HepG2 (cell line): ENCODE measurements around the gene PAEP. TPM values are rescaled to one million over a fixed set of nuclear protein-coding genes. Genes with fewer than 3 reads are reported as not detected.

Source experiments
- ATAC-seq: fragments of 200-7000 bp; cut with Tn5 transposase; 3 replicates; pipeline ENCODE4 v1.9.1; 2020; ENCODE audit warnings: mild to moderate bottlenecking, moderate library complexity
- BruUV-seq: library from RNA; stranded (reverse); fragments of 400-500 nt; replicated peaks from 2 replicates; lab custom pipeline; 2021; lab: Mats Ljungman, UMichigan
- CTCF ChIA-PET: fragments of 300-600 bp; formaldehyde crosslinking; extraction: SDS; loops from one replicate; lab custom pipeline; 2021; ENCODE audit warnings: low total read pairs, inconsistent platforms, low intra/inter-chr PET ratio; lab: Yijun Ruan, JAX
- POLR2A ChIA-PET: fragments of 350-600 bp; sonication (Branson Sonifier 250); formaldehyde crosslinking; loops from one replicate; lab custom pipeline; 2020; ENCODE audit warnings: antibody characterized with exemption, inconsistent platforms; lab: Yijun Ruan, JAX
- DNase-seq: peaks from one replicate; pipeline ENCODE4 v3.0.0-alpha.2; 2015; ENCODE audit warnings: low spot score
- FAIRE-seq: peaks from 3 replicates; lab custom pipeline; 2011; peaks lifted over from hg19 to GRCh38; lab: Jason Lieb, UNC
- H2AFZ ChIP-seq: one replicate; pipeline ENCODE4 v1.6.1; 2011; ENCODE audit warnings: low read length, inconsistent platforms
- H3K27ac ChIP-seq: fragments of 300-600 bp; 3 replicates; pipeline ENCODE4 v1.8.0; 2011; ENCODE audit warnings: mixed run types, mild to moderate bottlenecking, mixed read lengths, low read length, inconsistent platforms; ENCODE audit not compliant: insufficient read depth; ENCODE audit errors: extremely low read length
- H3K27me3 ChIP-seq, 2 experiments: fragments of 200-600 bp in 1 of 2; 2 replicates in 1 of 2; 3 replicates in 1 of 2; pipeline versions ENCODE4 v1.6.0 to v1.8.0; 2011; ENCODE audit warnings: low read length in 2 of 2, mild to moderate bottlenecking in 2 of 2, moderate library complexity in 2 of 2, inconsistent platforms in 1 of 2; ENCODE audit not compliant: insufficient read depth in 2 of 2, control insufficient read depth in 1 of 2
- H3K36me3 ChIP-seq, 2 experiments: fragments of 200-600 bp in 1 of 2; replicated peaks in 1 of 2; 2 replicates in 1 of 2; 3 replicates in 1 of 2; pipeline versions ENCODE4 v1.5.1 to v1.8.0; 2011; ENCODE audit warnings: low read length in 2 of 2, inconsistent platforms in 1 of 2; ENCODE audit not compliant: insufficient read depth in 2 of 2, control insufficient read depth in 1 of 2
- H3K4me1 ChIP-seq: 2 replicates; pipeline ENCODE4 v1.5.1; 2012; ENCODE audit warnings: low read length, inconsistent platforms; ENCODE audit not compliant: insufficient read depth
- H3K4me2 ChIP-seq: 2 replicates; pipeline ENCODE4 v1.6.0; 2011; ENCODE audit warnings: low read depth, low read length, inconsistent platforms
- H3K4me3 ChIP-seq, 3 experiments: fragments of 200-600 bp in 1 of 3; sonication (generic), shearing (Covaris generic) in 1 of 3; replicated peaks in 1 of 3; 2 replicates each; pipeline ENCODE4 v1.5.1; 2011 to 2016; ENCODE audit warnings: low read length in 3 of 3, inconsistent platforms in 2 of 3, low read depth in 2 of 3, mild to moderate bottlenecking in 2 of 3, control low read depth in 1 of 3, mixed read lengths in 1 of 3; ENCODE audit not compliant: insufficient read depth in 1 of 3
- H3K79me2 ChIP-seq: one replicate; pipeline ENCODE4 v1.6.1; 2011; ENCODE audit warnings: low read length, inconsistent platforms; ENCODE audit not compliant: insufficient read depth
- H3K9ac ChIP-seq: 2 replicates; pipeline ENCODE4 v1.6.0; 2011; ENCODE audit warnings: mild to moderate bottlenecking, low read depth, low read length, inconsistent platforms; ENCODE audit not compliant: insufficient read depth
- H3K9me3 ChIP-seq: 2 replicates; pipeline ENCODE4 v1.5.1; 2012; ENCODE audit warnings: mild to moderate bottlenecking, low read length
- H4K20me1 ChIP-seq: 2 replicates; pipeline ENCODE4 v1.6.0; 2011; ENCODE audit warnings: inconsistent platforms, mild to moderate bottlenecking, low read length, moderate library complexity; ENCODE audit not compliant: insufficient read depth
- JARID2 ChIP-seq: sonication (generic); formaldehyde crosslinking; IDR thresholded peaks from 2 replicates; pipeline ENCODE4 v1.8.1; 2023; ENCODE audit warnings: missing genetic modification reagents, inconsistent platforms; ENCODE audit not compliant: insufficient replicate concordance
- MLXIP ChIP-seq: sonication (generic); formaldehyde crosslinking; IDR thresholded peaks from 2 replicates; pipeline ENCODE4 v1.9.0; 2021; ENCODE audit warnings: missing genetic modification reagents, borderline replicate concordance
- ONECUT2 ChIP-seq: sonication (generic); formaldehyde crosslinking; IDR thresholded peaks from 2 replicates; pipeline ENCODE4 v1.4.0; 2020; ENCODE audit warnings: missing genetic modification reagents
- PLRG1 ChIP-seq: fragments of 450-650 bp; conservative IDR thresholded peaks from 2 replicates; pipeline ENCODE4 v1.6.1; 2016
- SP2 ChIP-seq: sonication (generic); formaldehyde crosslinking; IDR thresholded peaks from 2 replicates; pipeline ENCODE4 v1.5.1; 2020; ENCODE audit warnings: mild to moderate bottlenecking, missing genetic modification reagents
- ZNF124 ChIP-seq: sonication (generic); formaldehyde crosslinking; IDR thresholded peaks from 2 replicates; pipeline ENCODE4 v1.4.0; 2020; ENCODE audit warnings: missing genetic modification reagents
- ZNF674 ChIP-seq: sonication (generic); formaldehyde crosslinking; IDR thresholded peaks from 2 replicates; pipeline ENCODE4 v1.5.0; 2020; ENCODE audit warnings: low read depth, mild to moderate bottlenecking, missing genetic modification reagents
- ZNF746 ChIP-seq: sonication (generic); formaldehyde crosslinking; IDR thresholded peaks from 2 replicates; pipeline ENCODE4 v1.8.0; 2022; ENCODE audit warnings: mild to moderate bottlenecking, missing genetic modification reagents
- WGBS: methylation state at CpG from one replicate; pipeline ENCODE4 v1.1.6; 2017; ENCODE audit warnings: low lambda C conversion rate; 5-methylcytosine and 5-hydroxymethylcytosine counted together
- in situ Hi-C: cut with HindIII; loops from 2 replicates; pipeline ENCODE4 v1.10.0; 2017; ENCODE audit warnings: low pct_unique_long_range_greater_than_20kb; ENCODE audit not compliant: extremely low pct_ligation_motif_present
- intact Hi-C: fragments of 100-400 bp; cut with micrococcal nuclease; formaldehyde crosslinking; loops from one replicate; pipeline ENCODE4 v1.10.0; 2022; ENCODE audit not compliant: unreplicated experiment
- polyA plus RNA-seq, 8 experiments: library from polyadenylated mRNA; depleted of rRNA in 3 of 8; stranded (reverse) in 7 of 8; unstranded in 1 of 8; fragments of >200 nt; fragmentation: Illumina TruSeq in 4 of 8; extraction: Trizol in 4 of 8; gene quantifications; 2 replicates each; pipeline versions ENCODE4 v1.2.1 to v1.2.3, GENCODE V29; 2011 to 2016; ENCODE audit warnings: low read depth in 4 of 8, missing spikeins in 1 of 8, mixed read lengths in 1 of 8; ENCODE audit not compliant: insufficient read depth in 1 of 8
- total RNA-seq, 5 experiments: library from RNA; depleted of rRNA; stranded (reverse); fragments of >200 nt; fragmentation: Illumina TruSeq; extraction: Trizol; gene quantifications; 2 replicates each; pipeline ENCODE4 v1.2.3, GENCODE V29; 2016; ENCODE audit warnings: low read depth in 1 of 5
- TF ChIP-seq, protein P1 (sequence below): sonication (generic); formaldehyde crosslinking; IDR thresholded peaks from 2 replicates; pipeline ENCODE4 v1.5.0; 2020; ENCODE audit warnings: mild to moderate bottlenecking, low read depth, missing genetic modification reagents, borderline replicate concordance
- TF ChIP-seq, protein P2 (sequence below): sonication (generic); formaldehyde crosslinking; IDR thresholded peaks from 2 replicates; pipeline ENCODE4 v1.5.1; 2020; ENCODE audit warnings: mild to moderate bottlenecking, moderate library complexity, missing genetic modification reagents

Gene PAEP
- total and polyA plus RNA-seq, 2 of the 13 experiments (the other 11 are each of a cell fraction or from before 2014, with no cell fraction given) = 0.75 to 10.8 TPM

- Histone ChIP-seq H4K20me1 (no peaks in the 10 kb centered on the region), H3K4me3 (no peak overlapping the region), H3K27me3 (peaks cover 8 to 51% of the 10 kb centered on the region in 2 experiments), H3K27ac (no peak overlapping the region), H3K4me1 (peaks cover 9% of the 10 kb centered on the region), H3K9me3 (no peaks in the 10 kb centered on the region), H3K9ac (no peak overlapping the region), H3K79me2 (no peaks in the 10 kb centered on the region), H2AFZ (no peak overlapping the region), H3K36me3 (no peaks in the 10 kb centered on the region)
- CTCF ChIA-PET = no interaction called here
- WGBS = 58% methylated on average over 9 of the region's 31 CpGs
- intact Hi-C loops = no loop called here
- POLR2A ChIA-PET = no interaction called here
- DNase-seq = no peak
- no TSS peak for BruUV-seq
- TF ChIP-seq ONECUT2 (CRISPR knock-in tag) = no peak
- no peak for TF ChIP-seq SP2 (CRISPR knock-in tag)
- no peak for TF ChIP-seq ZNF674 (CRISPR knock-in tag)
- no peak for TF ChIP-seq ZNF746 (CRISPR knock-in tag)
- TF ChIP-seq, all 625 proteins: peak for 0
- H3K4me2 ChIP-seq = no peak overlapping the region
- ATAC-seq (no peak), FAIRE-seq (no peak)
- in situ Hi-C loops = no loop called here
These were observed 36.1 kb upstream of the PAEP start for GRCh38 chr9:135525241-135526088.

GRCh38 chr9:135526089-135526729 lies 35.3 kb upstream of the PAEP start:
- no peak overlapping the region for H3K9ac ChIP-seq
- no peaks in the 10 kb centered on the region for H3K36me3 ChIP-seq
- H3K4me3 ChIP-seq = no peak overlapping the region
- H3K27ac ChIP-seq = no peak overlapping the region
- FAIRE-seq = no peak
- ChIA-PET CTCF (no interaction called here), POLR2A (no interaction called here)
- BruUV-seq = no TSS peak
- 19% methylated on average over 5 of the region's 11 CpGs for WGBS
- intact Hi-C loops = no loop called here
- in situ Hi-C loops = no loop called here
- H4K20me1 ChIP-seq = no peaks in the 10 kb centered on the region
- TF ChIP-seq, protein P1, sequence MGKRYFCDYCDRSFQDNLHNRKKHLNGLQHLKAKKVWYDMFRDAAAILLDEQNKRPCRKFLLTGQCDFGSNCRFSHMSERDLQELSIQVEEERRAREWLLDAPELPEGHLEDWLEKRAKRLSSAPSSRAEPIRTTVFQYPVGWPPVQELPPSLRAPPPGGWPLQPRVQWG (CRISPR knock-in tag) = no peak
- TF ChIP-seq MLXIP (CRISPR knock-in tag) (no peak), ZNF124 (no peak), JARID2 (CRISPR knock-in tag) (no peak), PLRG1 (no peak)
- TF ChIP-seq, protein P2, sequence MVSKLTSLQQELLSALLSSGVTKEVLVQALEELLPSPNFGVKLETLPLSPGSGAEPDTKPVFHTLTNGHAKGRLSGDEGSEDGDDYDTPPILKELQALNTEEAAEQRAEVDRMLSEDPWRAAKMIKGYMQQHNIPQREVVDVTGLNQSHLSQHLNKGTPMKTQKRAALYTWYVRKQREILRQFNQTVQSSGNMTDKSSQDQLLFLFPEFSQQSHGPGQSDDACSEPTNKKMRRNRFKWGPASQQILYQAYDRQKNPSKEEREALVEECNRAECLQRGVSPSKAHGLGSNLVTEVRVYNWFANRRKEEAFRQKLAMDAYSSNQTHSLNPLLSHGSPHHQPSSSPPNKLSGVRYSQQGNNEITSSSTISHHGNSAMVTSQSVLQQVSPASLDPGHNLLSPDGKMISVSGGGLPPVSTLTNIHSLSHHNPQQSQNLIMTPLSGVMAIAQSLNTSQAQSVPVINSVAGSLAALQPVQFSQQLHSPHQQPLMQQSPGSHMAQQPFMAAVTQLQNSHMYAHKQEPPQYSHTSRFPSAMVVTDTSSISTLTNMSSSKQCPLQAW = no peak
- no peaks in the 10 kb centered on the region for H3K79me2 ChIP-seq
- no peak overlapping the region for H3K4me2 ChIP-seq
- H2AFZ ChIP-seq = no peak overlapping the region
- no peak for ATAC-seq
- no peaks in the 10 kb centered on the region for H3K9me3 ChIP-seq
- H3K4me1 ChIP-seq = peaks cover 9% of the 10 kb centered on the region
- peaks cover 6 to 54% of the 10 kb centered on the region in 2 experiments for H3K27me3 ChIP-seq
- DNase-seq = no peak
